GM18870 (cell line): Measurements from ENCODE around the gene GNS.
"Not testable (repeated sequence)": the region's sequence is repeated elsewhere in the genome, so short reads cannot be mapped to it uniquely, and the experiment has no call there.

Experiments used
- ATAC-seq: cut with Tn5 transposase; IDR thresholded peaks from one replicate; pipeline ENCODE4 v1.9.1; 2021; ENCODE audit warnings: moderate library complexity; ENCODE audit not compliant: unreplicated experiment

GNS gene

DNA sequence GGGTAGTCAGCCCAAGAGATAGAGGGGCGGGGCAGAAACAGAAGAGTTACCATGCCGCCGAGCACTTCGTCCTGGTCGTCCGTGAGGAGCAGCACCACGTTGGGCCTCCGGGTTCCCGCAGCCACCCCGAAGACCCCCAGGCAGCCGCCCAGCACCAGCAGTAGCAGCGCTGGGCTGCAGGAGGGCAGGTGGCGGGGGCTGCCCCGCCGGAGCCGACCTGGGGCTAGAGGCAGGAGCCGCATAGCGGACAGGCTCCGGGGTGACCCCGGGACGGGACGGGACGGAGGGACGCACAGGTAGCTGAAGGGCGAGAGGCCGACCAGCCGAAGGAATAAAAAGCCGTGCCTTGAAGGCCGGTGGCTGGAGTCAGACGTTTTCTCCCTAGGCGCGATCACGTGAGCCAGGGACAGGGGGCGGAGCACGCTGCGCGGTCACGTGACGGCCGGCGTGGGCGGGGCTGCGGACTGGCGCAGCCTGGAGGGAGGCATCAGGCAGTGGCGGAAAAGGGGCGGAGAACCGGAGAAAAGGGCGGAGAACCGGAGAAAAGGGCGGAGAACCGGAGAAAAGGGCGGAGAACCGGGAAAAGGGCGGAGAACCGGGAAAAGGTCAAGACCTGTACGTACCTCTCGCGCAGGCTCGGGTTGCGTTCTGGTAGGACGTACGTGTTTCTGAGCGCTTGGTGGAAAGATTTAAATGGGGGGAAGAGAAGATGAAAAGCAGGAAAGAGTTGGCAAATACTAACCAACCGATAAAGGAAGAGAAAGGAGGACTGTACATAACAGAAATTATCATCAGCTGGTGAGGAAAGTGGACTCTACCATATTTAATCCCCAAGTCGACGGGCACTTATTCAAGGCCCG, at the start of gene GNS:
Gene GNS (minus strand): TSS at position 372 of the 860 bp plus-strand sequence. CDS start 130 bp downstream, at position 242.
- ATAC-seq = peak; percentile 74

DNA sequence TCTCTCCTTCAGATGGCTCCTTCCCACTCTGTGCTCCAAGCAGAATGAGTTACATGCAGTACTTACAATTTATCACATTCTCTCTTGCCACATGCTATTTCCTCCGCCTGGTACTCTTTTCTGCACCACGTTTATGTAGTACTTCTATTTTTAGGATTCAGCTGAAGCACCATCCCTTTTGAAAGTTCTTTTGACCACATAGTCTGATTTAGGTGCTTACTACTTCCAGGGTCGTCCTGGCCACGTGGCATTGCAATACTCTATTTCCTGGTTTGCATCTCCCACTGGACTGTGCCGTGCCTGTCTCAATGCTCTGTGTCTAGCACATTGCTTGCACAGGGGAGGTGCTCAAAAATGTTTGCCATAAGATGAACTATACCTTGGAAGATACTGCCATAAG, 48.9 kb upstream of the GNS start:
- ATAC-seq = no peak

DNA sequence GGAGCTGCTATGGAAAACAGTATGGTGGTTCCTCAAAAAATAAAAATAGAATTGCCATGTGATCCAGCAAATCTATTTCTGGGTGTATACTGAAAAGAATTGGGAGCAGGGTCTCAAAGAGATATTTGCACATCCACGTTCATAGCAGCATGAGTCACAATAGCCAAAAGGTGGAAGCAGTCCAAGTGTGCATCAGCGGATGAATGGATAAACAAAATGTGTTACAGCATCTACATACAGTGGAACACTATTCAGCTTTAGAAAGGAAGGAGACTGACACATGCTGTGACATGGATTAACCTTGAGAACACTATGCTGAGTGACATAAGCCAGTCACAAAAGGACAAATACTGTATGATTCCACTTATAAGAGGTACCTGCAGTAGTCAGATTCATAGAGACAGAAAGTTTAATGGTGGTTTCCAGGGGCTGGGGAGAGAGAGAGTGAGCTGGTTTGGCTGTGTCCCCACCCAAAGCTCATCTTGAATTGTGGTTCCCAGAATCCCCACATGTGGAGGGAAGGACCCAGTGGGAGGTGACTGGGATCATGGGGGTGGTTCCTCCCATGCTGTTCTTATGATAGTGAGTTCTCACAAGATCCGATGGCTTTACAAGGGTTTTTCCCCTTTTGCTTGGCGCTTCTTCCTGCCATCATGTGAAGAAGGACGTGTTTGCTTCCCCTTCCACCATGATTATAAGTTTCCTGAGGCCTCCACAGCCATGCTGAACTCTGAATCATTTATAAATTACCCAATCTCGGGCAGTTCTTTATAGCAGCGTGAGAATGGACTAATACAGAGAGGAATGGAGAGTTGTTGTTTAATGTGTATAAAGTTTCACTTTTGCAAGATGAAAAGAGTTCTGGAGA, 47.6 kb upstream of the GNS start:
- no peak for ATAC-seq

DNA sequence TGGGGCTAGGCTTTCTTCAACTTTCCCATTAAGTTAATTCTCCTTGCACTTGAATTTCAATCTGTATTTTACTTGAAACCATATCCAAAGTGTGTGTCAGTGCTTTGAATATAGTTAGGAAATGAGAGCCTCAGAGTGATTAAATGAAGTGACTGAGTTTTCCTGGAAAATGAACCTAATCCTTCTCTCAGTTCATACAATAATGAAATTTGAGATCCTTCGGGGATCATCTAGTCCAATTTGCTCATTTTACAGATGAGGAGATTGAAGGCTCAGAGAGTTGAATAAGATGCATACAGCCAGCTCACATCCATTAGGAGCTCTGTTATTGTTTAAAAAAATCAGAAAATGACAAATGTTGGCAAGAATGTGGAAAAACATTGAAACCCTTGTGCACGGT, 47.0 kb upstream of the GNS start:
- ATAC-seq = no peak

DNA sequence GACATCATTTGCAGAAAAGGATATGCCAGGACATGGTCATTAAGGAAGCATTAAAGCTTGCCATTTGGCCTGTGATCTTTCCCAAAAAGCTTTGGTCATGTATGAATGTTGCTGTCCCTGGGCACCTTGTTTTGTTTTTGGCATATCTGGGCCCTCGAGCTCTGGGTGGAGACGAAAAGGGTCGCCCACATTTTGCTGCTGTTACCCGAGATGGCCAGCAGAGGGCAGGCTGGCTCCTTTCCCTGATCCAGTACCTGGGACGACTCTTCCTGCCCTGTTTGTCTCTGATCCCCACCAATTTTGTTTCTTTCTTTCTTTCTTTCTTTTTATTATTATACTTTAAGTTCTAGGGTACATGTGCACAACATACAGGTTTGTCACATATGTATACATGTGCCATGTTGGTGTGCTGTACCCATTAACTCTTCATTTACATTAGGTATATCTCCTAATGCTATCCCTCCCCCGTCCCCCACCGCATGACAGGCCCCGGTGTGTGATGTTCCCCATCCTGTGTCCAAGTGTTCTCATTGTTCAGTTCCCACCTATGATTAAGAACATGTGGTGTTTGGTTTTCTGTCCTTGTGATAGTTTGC, 43.1 kb upstream of the GNS start:
- not testable (repeated sequence) for ATAC-seq

DNA sequence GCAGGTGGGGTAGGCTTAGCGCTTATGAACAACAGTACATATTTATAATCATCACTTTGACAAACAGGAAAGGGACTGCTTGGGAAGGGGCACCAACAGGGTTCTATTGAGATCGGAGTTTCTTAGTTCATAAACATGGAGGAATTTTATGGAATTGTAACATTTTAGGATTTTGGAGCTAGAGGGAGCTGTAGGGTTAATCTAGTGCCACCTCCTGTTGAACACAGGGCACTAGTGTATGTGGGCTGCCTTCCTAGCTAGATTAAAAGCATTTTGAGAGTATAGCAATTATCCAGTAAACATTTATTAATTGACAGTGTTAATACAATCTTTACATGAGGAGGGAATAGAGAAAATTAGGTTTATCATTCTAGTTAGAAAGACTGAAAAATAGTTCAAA, 42.2 kb upstream of the GNS start:
- ATAC-seq = no peak

DNA sequence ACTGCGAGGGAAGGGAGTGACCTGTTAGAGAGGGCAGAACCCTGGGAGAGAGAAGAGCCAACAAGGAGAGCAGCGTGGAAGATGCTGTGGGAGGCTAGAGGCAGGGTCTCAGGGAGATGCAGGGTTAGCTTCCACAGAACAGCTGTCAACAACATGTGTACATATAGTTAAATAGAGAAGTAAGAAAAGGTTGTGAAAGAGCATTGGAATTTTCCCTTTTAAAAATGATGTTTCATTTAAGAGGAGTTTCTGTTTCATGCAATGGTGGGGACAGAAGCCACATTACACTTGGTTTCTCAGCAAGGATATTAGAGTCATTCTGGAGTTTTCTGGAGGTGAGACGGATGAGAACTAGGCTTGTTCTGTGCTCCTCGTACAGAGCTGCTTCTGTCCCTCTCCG, 41.4 kb upstream of the GNS start:
- ATAC-seq = peak; percentile 78

DNA sequence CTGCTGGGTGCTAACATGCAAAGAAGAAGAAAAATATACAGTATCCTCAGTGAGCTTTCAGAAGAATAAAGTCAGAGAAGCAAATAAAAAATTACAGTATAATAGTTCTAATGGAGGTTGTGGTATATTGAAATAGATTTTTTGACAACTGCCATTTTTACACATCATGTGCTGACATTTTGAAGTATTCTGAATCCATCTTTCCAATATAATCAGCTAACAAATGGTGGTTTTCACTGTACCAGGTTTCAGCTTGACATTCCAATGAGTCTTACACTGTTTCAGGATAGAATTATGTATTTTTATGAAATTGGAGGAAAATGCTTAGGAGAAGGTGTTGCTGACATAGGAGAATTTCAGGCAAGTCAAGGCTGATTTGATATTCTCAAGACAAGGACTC, 39.0 kb upstream of the GNS start:
- no peak for ATAC-seq

DNA sequence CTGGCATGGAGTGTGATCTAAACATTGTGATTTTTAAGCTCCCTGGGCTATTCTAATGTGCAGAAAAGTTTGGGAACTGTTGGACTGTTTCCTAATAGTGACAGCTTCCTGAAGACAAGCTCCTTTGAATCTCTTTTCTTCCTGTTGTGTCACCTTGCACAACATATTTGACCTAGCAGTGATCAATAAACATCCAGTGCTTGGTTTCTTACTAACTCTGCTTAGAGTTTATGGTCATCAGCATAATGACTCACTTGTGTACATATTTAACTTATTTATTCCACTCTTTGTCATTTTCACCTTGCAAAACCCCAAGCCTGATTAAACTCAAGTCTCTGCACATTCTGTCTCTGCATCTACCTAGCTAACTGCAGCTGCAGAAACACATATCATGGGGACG, 38.0 kb upstream of the GNS start:
- no peak for ATAC-seq

DNA sequence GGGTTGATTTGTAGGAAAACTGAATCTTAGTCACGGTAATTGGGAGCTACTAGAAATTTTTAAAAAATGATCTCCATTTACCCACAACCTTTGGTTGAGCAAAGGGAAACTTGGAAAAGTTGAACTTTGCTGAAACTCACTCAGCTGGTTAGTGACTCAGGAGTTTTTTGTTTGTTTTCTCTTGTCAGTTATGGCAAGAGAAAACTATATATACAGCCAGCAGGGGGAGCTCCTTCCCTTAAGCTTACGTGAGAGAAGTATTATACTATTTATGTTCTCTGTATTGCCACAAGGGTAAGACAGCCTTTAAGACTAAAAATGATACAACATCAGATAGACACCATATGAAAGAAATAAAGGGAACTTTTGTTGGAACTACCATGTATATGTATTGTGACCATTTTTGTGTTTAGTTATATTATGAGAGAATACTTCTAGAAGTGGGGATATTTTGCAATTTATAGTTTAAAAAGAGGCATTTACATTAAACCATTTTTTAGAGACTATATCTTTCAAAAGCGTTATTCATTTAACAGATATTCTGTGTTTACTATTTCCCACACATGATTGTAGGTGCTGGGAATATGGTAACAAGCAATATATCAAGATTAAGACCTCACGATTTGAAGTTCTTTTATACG, 37.1 kb upstream of the GNS start:
- peak; percentile 69 for ATAC-seq

DNA sequence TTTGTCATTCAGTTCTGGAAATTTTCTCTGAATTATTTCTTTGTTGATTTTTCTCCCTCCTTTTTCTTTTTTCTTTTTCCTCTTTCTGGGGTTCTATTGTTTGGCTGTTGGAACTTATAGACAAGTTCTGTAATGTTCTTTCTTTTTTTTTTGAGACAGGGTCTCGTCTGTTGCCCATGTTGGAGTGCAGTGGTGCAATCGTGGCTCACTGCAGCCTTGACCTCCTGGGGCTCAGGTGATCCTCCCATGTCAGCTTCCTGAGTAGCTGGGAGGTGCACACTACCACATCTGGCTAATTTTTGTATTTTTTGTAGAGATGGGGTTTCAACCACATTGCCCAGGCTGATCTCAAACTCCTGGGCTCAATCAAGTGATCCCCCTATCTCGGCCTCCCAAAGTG, 35.1 kb upstream of the GNS start:
- no peak for ATAC-seq

DNA sequence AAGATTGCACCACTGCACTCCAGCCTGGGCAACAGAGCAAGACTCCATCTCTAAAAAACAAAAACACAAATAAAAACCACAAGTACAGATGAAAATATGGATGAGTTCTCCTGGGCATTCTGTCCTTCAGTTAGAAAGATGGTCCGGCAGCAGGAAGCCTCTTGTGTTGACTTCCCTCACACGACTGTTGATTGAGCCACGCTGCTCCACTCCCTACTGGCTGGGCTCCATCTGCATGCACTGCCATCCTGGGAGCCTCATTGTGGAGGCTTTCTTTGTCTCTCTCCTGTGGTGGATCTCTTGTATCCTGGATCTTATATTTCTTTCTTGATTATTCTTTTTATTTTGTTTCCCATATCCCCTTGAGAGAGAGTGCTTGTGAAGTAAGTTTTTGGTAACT, 34.4 kb upstream of the GNS start:
- ATAC-seq = no peak

DNA sequence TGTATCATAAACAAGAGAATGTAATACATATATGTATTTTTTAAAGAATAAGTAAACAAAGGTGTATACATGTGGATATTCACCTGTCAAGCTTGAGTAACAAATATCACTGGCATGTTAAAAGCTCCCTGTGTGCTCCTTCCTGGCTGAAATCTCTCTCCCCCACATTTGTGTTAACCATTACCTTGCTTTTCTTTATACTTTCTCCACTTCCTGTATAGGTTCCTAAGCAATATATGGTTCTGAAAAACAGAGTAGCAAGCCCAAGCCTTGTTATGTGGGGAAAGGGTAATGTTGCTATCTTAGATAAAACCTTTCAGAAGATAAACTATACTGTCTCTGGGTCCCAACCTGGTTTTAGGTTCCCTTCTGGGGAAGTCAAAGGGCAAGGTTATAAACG, 32.9 kb upstream of the GNS start:
- no peak for ATAC-seq

DNA sequence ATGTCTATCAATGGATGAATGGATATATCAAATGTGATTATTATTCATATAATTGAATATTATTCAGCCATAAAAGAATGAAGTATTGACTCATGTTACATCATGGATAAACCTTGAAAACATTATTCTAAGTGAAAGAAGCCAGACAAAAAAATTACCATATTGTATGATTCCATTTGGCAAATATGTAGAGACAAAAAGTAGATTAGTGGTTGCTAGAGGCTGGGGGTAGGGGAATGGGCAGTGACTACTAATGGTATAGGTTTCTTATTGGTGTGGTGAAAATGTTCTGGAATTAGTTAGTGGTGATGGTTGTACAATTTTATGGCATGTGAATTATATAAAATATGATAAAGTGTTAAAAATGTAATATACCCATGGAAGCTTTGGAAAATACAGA, 31.8 kb upstream of the GNS start:
- no peak for ATAC-seq

DNA sequence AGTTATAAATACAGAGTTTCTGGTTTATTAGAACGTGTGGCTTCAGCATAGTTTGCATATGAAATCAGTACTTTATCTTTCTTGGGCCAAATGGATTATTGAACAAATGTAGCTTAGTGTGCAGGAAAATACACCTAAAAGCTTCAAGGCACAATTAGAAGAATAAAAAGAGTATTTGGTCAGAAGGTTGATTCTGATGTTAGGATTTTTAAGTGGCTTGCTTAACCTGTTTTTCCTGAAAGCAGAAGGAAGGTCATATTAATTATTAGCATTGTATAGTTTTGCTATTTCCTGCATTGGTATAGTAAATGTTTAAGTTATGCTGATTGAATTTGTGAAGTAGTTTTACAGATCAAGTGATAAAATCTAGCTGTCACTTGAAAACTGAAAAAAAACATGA, 31.0 kb upstream of the GNS start:
- no peak for ATAC-seq

DNA sequence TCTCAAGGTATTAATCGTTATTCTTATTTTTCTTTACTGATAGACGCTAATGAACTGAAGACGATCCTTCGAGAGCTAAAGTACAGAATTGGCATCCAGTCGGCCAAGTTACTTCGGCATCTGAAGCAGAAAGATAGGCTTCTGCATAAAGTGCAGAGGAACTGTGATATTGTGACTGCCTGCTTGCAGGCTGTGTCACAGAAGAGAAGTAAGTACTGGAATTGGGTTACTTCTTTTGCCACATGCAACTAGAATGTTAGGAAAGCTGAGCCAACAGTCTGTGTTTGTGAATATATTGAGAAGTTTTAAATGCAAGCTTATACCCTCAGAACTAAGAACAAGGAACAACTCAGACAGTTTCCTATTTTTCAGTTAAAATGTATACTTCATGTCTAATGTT, 26.6 kb upstream of the GNS start:
- ATAC-seq = no peak

DNA sequence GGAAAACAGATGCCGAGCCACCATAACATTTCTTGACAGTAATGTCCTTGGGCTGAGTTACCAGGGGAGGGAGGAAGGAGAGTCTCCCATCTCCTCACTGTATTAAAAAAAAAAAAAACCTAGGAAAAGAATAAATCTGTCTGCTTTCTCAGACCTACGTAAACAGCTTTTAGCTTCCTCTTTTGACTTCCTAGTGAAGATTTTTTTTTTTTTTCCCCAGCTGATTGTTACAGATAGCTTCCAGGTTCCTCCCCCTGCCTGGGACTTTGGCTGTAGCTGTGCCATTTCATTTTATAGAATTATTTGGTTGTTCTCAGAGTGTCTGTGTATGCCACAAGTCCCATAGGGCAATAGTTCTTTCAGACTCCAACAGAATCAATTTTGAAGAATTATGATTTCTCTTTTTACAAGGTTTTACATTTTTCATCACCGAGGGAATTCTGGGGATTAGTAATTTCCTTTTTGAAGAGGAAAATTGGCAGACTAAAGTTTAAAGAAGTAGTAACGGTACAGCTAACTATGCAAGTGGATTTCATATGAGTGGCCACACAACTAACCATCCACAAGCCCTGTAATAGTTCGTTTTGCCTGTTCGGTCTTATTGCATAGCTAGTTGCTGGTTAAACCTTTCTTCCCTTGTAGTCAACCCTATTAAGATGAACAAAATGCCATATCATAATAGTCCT, 23.1 kb upstream of the GNS start:
- ATAC-seq = no peak

DNA sequence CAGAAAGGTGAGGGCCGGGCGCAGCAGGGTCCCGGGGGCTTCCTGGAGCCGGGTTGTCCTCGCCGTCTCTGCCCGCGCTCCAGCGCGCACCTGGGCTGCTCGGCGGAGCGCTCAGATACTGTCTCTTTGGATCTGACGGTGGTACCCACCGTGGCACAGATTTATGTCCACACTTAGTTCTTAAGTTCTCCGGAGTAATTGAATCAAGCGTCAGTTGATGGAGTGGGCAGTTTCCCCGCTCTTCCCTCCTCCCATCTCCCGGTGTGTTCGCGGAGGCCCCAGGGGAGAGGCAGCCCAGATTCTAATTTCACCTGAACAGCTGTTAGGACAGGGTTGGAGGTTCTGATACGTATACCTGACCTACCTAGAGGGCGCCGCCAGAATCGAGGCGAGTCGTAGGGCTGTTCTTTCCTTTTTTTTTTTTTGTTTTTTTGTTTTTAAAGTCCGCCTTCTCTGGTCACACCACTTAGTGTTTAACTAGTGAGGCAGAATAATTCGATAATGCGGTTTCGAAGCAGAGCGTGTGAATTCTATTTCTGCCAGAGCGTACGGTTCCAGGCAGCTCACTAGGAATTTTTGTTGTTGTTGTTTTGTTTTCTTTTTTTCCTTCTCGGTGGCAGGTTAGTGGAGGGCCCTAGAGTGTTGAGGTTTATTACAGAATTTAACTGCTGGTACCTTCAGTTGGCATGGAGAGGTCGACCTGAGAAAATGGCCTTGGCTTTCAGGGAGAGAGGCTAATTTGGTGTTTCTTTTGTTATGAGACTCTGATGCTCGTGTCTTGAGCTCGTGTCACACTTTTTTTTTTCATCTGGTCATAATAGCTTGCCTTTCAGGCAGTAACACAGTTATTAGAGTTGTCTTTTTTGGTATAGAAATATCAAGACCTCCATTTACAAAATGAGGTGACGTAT, 22.3 kb upstream of the GNS start:
- no peak for ATAC-seq

DNA sequence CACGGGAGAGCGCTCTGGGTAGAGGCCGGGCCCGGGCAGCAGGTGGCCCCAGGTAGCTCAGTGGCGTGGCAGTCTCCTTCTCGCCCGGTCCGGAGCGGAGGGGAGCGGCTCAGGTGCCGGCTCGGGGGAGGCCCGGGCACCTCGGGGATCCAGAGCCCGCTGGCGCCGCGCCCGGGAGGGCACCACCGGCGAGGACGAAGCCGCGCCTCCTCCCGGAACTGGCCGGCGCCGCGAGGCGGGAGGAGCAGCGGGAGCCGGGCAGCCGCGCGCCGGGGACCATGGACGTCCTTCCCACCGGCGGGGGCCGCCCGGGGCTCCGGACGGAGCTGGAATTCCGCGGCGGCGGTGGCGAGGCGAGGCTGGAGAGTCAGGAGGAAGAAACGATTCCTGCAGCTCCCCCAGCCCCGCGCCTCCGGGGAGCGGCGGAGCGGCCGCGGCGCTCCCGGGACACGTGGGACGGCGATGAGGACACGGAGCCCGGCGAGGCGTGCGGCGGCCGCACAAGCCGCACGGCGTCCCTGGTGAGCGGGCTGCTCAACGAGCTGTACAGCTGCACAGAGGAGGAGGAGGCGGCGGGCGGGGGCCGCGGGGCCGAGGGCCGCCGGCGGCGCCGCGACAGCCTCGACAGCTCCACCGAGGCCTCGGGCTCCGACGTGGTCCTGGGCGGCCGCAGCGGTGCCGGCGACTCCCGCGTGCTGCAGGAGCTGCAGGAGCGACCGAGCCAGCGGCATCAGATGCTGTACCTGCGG, 21.5 kb upstream of the GNS start:
- no peak for ATAC-seq
